Raji (cell line): ENCODE measurements around the gene BAG5.

Experiments
- POLR2A ChIP-seq: IDR thresholded peaks from 2 replicates; pipeline ENCODE4 v1.6.1; 2011; ENCODE audit warnings: low read depth, low read length, control low read depth; ENCODE audit not compliant: insufficient read depth

BAG5 gene

DNA sequence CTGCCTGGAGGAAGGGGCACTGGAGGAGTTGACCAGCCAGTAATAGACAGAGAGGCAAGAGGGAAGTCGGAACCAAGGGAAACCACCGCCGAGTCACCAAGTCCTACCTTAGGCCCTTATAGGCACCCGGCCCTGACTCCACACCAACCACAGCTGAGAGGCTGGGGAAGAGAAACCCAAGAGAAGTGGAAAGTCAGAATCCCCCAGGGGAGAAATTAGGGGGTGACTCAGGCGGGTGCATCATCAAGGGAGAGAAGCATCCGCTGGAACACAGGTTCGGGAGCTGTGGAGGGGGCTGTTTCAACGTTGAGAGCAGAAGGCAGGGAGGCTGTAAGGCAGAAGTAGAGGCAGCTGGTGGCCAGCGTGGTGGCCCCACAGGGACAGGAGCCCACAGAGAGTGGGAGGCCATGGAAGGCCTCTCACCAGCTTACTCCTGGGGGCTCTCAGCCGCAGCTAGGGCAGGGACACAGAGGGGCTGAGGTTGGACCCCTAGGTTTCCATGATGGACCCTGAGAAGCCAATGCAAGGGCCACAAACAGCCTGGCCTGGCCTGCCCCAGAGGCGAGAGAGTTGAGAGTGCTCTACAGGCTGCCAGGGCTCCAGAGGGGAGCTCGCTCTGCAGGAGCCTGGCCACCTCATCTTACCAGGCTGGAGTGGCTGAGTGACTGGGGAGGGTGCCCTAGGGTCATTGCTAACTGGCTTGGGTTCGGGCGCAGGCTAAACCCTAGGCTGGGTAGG lies 34.9 kb downstream of the BAG5 start:
- TF ChIP-seq POLR2A: no peak

DNA sequence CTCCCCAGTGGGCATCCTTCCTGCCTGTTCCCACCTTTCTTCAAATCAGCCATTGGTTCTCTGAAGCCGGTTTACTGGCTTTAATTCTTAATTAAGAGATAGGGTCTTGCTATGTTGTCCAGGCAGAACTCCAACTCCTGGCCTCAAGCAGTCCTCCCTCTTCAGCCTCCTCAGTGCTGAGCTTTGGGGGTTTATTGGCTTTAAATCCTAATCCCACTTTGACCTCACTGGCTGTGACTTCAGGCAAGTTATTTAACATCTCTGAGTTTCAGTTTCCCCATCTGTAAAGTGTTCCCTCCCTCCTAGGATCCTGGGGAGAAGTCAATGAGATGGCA lies 35.6 kb downstream of the BAG5 start:
- no peak for TF ChIP-seq POLR2A

DNA sequence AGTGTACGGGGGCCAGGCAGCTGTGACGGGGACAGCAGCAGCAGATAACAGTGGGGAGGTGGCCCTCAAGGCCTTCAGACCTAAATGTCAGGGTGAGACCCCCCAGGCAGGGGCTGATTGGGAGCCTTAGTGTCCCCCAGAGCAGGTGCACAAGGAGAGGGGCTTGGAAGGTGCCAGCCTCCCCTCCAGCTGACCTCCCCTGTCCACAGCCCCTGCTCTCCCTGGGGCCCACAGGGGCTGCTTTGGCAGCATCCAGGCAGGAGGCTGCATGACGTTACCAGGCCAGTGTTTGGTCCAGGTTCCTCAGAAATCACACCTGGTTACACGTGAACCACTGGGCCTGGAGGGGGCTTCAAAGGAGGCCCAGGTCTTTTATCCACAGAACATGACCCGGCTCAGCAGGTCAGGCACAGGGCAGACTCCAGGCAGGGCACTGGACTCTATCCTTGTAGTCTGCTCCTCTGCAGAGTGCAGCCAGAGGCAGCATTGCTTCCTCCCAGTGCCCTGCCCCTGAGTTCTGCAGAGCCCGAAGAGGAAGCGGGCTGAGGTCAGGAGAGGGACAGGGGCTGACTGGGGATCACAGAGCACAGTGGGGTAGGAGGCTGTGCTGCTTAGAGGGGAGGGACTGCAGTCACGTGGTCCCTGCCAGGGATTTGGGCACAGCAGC lies 36.1 kb downstream of the BAG5 start:
- no peak for TF ChIP-seq POLR2A

DNA sequence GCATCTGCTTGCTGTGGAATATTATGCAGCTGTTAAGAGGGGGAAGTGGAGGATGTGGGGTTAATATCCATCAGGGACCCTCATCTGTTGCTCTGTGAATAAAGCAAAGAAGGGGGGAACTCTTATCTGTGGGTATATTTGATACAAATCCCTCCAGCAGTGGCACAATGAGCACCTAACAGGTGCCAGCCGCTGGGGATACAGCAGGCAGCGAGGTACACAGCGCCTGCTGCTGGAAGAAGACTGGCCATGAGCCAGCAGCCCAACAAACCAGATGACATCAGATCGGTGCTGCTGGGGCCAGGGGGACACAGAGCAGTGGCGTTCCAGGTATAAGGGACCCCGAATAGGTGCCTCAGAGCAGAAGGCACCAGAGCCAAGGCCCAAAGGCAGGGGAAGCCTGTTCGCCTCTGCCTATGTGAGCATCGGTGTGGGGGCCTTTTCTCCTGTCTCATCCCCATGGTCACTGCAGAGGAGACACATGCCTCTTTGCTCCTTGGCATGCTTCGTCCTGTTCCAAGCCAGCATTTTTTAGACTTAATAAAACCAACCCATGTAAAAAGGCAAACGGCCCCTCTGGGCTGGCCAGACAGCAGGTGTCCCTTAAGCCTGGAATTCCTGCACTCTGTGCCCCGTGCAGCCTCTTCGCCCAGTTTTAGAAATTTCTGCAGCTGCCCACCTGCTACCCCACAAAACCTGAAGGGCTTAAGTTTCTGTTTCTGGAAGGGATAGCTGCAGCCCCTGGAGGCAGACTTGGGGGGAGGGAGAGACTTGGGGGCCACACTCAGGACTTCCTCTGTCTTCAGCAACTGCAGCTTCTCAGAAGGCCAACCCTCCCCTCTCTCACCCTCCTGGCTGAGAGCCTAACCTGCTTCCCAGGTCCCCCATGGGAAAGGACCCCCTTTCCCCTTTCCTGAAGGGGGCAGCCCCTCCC lies 38.2 kb downstream of the BAG5 start:
- no peak for TF ChIP-seq POLR2A

DNA sequence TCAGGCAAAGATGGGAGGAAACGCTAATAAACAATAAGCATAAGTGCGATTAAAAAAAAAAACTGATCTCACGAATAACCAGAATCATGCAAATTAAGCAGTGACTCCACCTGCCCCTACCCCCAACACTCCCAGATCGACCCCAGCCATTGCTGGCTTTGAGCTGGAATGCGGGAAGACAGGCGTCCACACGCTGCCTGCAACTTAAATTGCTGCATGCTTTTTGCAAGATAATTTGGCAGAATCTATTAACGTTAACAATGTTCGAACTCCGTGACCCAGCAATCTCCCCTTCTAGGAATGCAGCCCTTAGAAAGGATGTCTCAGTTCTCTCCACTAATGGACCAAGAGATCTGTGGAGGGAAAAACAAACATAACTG lies 38.9 kb downstream of the BAG5 start:
- no peak for TF ChIP-seq POLR2A

- no peak for TF ChIP-seq POLR2A
Observed at GRCh38 chr14:103522649-103523574, 39.5 kb downstream of the BAG5 start, which contains the start of gene CKB. TSS of gene CKB (minus strand) at chr14:103522830. CDS start at chr14:103522493, 337 bp downstream.

GRCh38 chr14:103521951-103522563 lies 40.4 kb downstream of the BAG5 start:
- TF ChIP-seq POLR2A: no peak

DNA sequence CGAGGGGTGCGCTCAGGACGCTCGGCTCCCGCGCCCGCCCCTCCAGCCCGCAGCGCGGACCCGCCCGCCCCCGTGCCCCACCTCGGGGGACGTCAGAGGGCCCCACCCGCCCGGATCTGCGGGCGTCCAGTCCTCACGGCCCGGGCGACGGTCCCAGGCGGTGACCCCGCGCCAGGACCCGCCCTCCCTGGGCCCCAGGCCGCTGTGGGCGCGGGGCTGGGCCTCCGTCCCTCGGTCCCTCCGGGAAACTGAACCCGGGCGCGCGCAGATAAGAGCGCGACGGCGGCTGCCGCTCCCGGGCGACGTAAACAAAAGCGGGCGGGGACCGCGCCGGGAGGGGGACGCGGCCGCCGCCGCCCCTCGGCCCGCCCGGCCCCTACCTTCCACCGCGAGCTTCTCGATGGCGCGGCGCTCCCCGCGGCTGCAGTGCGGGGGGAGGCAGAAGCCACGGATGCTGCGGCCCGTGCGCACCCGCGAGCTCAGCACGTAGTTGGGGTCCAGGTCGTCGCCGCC lies 41.0 kb downstream of the BAG5 start:
- no peak for TF ChIP-seq POLR2A

GRCh38 chr14:103520657-103521437 lies 41.6 kb downstream of the BAG5 start:
- TF ChIP-seq POLR2A: no peak

DNA sequence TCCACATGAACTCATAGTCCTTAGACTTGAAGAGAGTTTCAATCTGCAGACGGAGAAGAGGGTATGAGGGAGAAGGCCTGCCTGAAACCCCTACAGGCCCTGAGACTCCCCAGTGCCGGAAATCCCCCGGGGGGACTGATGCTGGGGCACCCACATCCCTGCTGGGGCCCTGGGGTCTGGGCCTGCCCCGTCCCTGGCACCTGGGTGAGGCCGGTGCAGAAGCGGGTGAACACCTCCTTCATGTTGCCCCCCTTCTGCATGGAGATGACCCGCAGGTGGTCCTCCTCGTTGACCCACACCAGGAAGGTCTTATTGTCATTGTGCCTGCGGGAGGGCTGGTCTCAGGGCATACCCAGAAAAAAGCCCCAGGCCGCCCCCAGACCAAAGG lies 42.2 kb downstream of the BAG5 start:
- TF ChIP-seq POLR2A: no peak

DNA sequence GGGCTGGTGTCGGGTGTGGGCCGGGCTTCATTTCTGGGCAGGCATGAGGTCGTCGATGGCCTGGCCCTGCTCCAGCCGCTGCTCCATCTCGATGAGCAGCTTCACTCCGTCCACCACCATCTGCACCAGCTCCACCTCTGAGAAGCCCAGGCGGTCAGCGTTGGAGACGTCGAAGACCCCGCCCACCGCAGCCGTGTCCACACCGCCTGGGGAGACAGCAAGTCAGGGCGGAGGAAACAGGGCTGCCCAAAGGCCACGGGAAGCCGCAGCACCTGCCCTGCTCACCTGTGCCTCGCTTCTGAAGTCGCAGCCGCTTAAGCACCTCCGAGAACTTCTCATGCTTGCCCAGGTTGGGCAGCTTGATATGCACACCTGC lies 42.6 kb downstream of the BAG5 start:
- no peak for TF ChIP-seq POLR2A

- no peak for TF ChIP-seq POLR2A
Observed at GRCh38 chr14:103519043-103519836, 43.2 kb downstream of the BAG5 start.
